Measurements from ENCODE around the gene LCTL. TPM values are rescaled to one million over a fixed set of nuclear protein-coding genes. Genes with fewer than 3 reads are reported as not detected.

LCTL gene
- total RNA-seq, 1 donor from 2014 or later: 0.50 TPM

GRCh38 chr15:66587020-66587419 is 21.2 kb upstream of the LCTL start:
- Mint-ChIP-seq H3K4me3 (ENCODE audit: unreplicated experiment) (no peak overlapping the region), H3K27ac (ENCODE audit: unreplicated experiment) (no peak overlapping the region), H3K4me1 (ENCODE audit: low read depth) (peaks cover 2% of the 10 kb centered on the region), H3K36me3 (ENCODE audit: low read depth) (no peaks in the 10 kb centered on the region), H3K27me3 (ENCODE audit: low read depth) (peaks cover 19% of the 10 kb centered on the region), H3K9me3 (ENCODE audit: low read depth) (no peaks in the 10 kb centered on the region)
- no peak for DNase-seq (ENCODE audit: low spot score)
- no peak for TF ChIP-seq CTCF (IDR thresholded peaks at IDR 0.05)

GRCh38 chr15:66586155-66586976 is 20.6 kb upstream of the LCTL start:
- DNase-seq (ENCODE audit: low spot score): no peak
- no peak overlapping the region for H3K27ac Mint-ChIP-seq (ENCODE audit: unreplicated experiment)
- H3K36me3 Mint-ChIP-seq (ENCODE audit: low read depth): no peaks in the 10 kb centered on the region
- no peaks in the 10 kb centered on the region for H3K9me3 Mint-ChIP-seq (ENCODE audit: low read depth)
- peaks cover 19% of the 10 kb centered on the region for H3K27me3 Mint-ChIP-seq (ENCODE audit: low read depth)
- H3K4me3 Mint-ChIP-seq (ENCODE audit: unreplicated experiment): no peak overlapping the region
- no peak for TF ChIP-seq CTCF (IDR thresholded peaks at IDR 0.05)
- H3K4me1 Mint-ChIP-seq (ENCODE audit: low read depth): peaks cover 3% of the 10 kb centered on the region

- no peak overlapping the region for H3K27ac Mint-ChIP-seq (ENCODE audit: unreplicated experiment)
- peaks cover 9% of the 10 kb centered on the region for H3K4me1 Mint-ChIP-seq (ENCODE audit: low read depth)
- no peak for DNase-seq (ENCODE audit: low spot score)
- no peak for TF ChIP-seq CTCF (IDR thresholded peaks at IDR 0.05)
- H3K36me3 Mint-ChIP-seq (ENCODE audit: low read depth): no peaks in the 10 kb centered on the region
- H3K27me3 Mint-ChIP-seq (ENCODE audit: low read depth): peaks cover 10% of the 10 kb centered on the region
- no peak overlapping the region for H3K4me3 Mint-ChIP-seq (ENCODE audit: unreplicated experiment)
- H3K9me3 Mint-ChIP-seq (ENCODE audit: low read depth): no peaks in the 10 kb centered on the region
These were observed 16.3 kb upstream of the LCTL start for GRCh38 chr15:66581972-66582537.

- no peak overlapping the region for H3K27ac Mint-ChIP-seq (ENCODE audit: unreplicated experiment)
- no peaks in the 10 kb centered on the region for H3K9me3 Mint-ChIP-seq (ENCODE audit: low read depth)
These were observed 14.8 kb upstream of the LCTL start for GRCh38 chr15:66580643-66581042.

More at GRCh38 chr15:66580643-66581042, 14.8 kb upstream of the LCTL start:
- Mint-ChIP-seq H3K4me3 (ENCODE audit: unreplicated experiment) (no peak overlapping the region), H3K27me3 (ENCODE audit: low read depth) (peaks cover under 1% of the 10 kb centered on the region), H3K4me1 (ENCODE audit: low read depth) (peaks cover 9% of the 10 kb centered on the region), H3K36me3 (ENCODE audit: low read depth) (no peaks in the 10 kb centered on the region)
- no peak for DNase-seq (ENCODE audit: low spot score)
- TF ChIP-seq CTCF (IDR thresholded peaks at IDR 0.05): no peak

Data from chondrocyte (in vitro differentiated cells).